GM19351 (cell line): ENCODE data around the gene SLC17A9.
"Not testable (repeated sequence)": the region's sequence is repeated elsewhere in the genome, so short reads cannot be mapped to it uniquely, and the experiment has no call there.

Source experiments
- ATAC-seq: cut with Tn5 transposase; IDR thresholded peaks from one replicate; pipeline ENCODE4 v1.9.1; 2021; ENCODE audit warnings: mild to moderate bottlenecking, moderate library complexity; ENCODE audit not compliant: unreplicated experiment

SLC17A9 gene

GRCh38 chr20:62955519-62956386 lies 3.2 kb downstream of the SLC17A9 start:
- no peak for ATAC-seq

DNA sequence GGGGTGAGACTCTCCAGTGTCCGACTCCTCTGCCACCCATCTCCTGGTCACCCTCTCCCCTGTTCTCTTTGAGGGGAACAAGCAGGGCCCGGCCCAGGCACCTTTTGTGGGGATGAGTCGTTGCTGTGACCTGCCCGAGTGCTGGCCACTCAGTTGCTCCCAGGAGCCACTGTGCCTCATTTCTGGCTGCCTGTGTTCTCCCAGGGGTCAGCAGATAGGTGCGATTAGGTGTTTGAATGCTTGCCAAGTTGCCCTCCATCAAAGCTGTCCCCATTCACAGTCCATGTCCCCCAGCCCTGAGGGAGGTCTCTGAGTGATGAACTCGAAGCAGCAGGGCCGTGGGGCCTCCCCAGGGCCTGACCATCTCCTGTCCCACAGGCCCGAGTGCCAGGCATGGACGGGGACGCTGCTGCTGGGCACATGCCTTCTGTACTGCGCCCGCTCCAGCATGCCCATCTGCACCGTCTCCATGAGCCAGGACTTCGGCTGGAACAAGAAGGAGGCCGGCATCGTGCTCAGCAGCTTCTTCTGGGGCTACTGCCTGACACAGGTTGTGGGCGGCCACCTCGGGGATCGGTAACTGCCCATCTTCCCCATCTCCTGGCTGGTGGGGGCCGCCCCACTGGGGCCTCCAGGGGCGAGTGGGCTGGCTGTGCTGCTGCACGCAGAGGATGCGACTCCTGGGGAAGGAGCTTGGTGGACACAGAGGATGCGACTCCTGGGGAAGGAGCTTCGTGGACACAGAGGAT lies 4.1 kb downstream of the SLC17A9 start:
- ATAC-seq = no peak

GRCh38 chr20:62957136-62958117 lies 4.9 kb downstream of the SLC17A9 start:
- no peak for ATAC-seq

DNA sequence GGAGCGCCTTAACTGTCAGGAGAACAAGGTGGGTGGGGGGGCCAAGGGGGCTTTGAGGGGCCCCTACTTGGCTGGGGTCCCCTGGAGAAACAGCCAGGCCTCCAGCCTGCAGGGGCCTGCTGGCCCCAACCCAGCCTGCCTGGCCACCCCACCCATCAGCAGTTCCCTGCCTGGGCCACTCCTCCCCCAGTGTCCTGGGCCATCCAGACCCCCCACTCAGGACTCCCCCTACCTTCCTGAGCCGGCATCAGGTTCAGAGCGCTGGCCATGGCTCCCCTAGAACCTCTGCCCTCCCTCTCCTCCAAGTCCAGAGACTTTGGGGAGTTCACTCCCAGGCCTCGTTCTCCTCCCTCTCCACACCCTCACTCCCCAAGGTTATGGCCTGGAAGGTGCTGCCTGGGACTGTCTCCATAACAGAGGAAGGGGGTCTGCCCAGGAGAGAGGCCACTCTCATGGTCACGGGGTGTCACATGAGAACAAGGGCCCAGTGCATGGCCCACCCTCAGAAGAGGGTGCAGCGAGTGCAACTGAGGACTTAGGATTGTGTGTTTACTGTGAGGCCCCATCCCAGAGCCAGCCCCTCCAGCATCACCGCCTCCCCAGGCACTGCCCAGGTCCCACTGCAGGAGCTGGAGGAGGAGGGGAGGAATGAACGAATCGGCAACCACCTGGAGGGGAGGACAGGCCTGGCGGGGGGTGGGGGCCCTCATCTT lies 6.0 kb downstream of the SLC17A9 start:
- ATAC-seq = no peak

DNA sequence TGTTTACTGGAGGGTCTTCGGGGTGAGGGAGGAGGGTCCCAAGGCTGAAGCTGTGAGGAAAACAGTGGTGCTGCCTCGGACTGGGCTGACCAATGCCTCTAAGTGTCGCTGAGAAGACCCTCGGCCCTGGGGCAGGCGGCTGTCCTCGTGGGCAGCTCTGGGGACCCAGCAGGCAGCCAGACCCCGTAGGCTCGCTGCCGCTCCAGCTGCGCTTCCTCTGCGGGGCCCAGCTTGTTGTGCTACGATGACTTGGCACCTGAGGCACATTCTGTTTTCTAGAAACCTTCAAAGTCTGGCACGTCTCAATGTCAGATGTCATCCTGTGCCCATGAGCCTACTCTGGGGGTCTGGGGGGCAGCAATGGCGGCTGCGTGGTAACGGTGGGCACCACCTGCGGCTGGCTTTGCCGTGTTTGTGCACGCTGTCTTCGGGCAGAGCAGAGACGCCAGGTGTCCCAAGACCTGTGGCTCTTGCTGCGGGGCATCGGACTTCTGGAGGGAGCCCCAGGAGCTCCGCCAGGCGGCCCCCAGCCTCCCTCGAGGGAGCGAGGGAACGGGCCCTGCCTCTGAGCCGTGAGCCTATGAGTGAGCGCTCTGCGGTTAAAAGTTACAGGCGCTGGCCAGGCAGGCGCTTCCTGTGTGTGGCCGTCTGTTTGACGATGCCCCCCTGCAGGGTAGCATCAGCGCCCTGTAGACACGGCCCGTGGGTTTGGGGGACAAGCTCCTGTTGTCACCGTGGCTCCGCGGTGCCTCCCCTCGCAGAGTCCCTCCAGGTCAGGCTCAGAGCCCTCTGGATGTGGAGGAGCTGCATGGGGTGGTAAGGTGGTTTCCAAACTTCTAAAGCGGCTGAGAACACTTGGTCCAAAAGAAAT lies 6.8 kb downstream of the SLC17A9 start:
- ATAC-seq = no peak

DNA sequence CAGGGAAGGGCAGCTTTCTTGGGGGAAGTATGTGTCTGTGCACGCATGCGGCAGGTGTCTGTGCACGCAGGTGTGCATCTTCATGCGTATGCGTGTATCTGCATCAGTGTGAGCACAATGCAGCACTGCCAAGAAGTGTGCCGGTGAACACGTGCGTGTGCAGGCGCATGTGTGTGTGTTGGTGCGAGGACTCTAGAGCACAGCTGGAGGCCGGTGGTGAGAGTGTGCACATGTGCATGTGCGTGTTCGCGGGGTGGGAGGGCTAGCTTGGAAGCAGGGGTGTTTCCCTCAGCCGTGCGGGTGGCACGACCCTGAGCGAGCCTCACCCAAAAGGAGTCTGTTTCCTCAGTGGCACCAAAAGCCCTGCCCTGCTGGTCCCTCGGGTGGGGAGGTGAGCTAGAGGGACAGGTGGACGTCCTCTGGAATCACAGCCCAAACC lies 7.5 kb downstream of the SLC17A9 start:
- ATAC-seq = no peak

DNA sequence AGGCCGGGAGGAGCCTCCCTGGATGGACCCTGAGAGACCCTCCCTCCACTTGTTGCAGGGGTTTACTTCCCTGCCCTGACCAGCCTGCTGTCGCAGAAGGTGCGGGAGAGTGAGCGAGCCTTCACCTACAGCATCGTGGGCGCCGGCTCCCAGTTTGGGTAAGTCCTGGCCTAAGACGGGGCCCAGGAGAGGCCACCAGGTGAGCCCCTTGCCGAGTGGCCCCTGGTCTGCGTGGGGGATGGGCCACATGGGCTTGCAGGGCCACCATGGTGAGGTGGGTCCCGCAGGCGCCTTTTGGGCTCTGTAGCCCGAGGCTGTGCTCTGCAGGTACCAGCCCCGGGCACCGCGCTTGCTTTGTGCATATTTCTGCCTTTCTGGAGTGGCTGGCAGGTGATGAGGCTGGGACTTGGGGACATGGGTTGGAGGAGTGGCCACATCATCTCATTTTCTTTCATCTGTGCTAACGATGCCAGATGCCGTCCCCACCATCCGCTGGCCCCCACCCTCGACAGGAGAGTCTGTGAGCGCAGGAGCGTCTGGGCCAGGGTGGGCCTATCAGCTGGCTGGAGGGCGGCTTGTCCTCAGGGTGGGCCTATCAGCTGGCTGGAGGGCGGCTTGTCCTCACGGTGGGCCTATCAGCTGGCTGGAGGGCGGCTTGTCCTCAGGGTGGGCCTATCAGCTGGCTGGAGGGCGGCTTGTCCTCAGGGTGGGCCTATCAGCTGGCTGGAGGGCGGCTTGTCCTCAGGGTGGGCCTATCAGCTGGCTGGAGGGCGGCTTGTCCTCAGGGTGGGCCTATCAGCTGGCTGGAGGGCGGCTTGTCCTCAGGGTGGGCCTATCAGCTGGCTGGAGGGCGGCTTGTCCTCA lies 8.2 kb downstream of the SLC17A9 start:
- ATAC-seq = not testable (repeated sequence)

- ATAC-seq = no peak
Observed at GRCh38 chr20:62961310-62961783, 8.8 kb downstream of the SLC17A9 start.

DNA sequence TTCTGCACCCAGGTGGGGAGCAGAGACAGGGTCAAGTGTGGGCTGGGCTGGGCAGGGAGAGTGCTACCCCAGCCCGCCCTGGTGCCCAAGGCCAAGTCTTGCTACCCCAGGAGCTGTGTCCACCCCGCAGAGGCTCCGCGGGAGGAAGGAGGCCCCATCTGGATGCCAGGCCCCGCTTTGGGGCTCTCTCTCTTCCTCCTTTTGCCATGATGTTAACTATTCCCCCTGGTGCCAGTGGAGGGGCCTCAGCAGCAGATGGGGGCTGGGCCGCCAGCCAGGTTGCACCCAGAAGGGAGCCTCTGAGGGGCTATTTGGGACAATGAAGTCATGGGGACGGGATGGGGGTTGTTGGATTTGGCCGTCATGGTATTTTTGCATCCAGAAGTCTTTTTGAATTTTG lies 9.3 kb downstream of the SLC17A9 start:
- ATAC-seq = no peak

- no peak for ATAC-seq
Observed at GRCh38 chr20:62962221-62962879, 9.8 kb downstream of the SLC17A9 start.

- no peak for ATAC-seq
Observed at GRCh38 chr20:62962891-62963613, 10.5 kb downstream of the SLC17A9 start.

GRCh38 chr20:62963614-62964397 lies 11.3 kb downstream of the SLC17A9 start:
- ATAC-seq = no peak

DNA sequence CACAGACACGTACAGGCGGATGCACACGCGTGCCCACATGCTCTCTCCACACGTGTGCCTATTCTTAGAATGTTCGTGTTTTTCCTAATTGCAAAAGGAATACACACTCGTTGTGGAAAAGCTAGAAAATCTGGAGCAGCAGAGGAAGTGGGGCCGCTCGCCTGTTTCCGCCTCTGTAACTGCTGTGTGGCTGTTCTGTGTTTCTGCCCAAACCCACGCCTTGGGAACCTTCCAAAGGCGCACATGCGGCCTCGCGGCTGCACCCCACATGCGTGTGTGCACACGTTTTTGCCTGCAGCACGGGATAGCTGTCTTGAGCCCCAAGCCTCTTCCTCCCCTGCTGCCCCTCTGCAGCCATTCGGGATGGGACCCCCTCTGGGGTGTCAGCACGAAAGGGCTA lies 12.2 kb downstream of the SLC17A9 start:
- ATAC-seq = no peak

- ATAC-seq = no peak
Observed at GRCh38 chr20:62965363-62965771, 12.9 kb downstream of the SLC17A9 start.

DNA sequence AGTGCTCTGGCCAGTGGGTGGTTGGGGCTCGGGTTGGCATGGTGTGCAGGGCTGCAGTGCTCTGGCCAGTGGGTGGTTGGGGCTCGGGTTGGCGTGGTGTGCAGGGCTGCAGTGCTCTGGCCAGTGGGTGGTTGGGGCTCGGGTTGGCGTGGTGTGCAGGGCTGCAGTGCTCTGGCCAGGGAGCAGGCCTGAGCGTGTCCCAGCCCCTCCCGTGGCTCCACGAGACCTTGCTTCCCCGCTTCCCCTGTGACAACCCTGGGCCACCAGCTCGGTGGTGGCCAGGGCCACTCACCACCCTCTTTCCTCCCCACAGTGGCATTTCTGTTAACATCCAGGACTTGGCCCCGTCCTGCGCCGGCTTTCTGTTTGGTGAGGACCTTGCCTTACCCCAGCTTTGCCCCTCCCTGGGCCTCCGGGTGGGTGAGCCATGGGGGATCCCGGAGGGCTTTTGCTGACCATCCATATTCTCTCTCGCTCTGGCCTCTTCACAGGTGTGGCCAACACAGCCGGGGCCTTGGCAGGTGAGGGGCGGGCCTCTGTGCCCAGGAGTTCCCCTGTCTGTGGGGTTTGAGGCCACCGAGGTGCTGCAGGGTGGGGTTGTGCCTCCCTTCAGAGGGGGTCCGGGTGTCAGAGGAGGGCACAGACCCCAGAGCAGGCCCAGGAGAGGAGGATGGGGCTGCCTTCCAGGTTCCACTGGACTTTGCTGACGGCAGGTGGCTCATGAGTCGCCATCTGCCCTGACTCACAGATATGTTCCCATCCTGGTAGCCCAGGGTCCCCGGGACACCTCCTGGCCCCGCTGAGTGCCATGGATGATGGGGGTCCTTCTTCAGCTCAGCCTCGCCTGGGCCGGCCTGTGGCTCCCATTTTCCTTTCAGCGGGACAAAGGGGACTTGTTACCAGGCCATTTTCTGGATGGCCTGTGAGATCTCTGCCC lies 14.0 kb downstream of the SLC17A9 start:
- ATAC-seq = no peak
